K562 (cell line): Measurements from ENCODE around the gene RDH14. TPM values are rescaled to one million over a fixed set of nuclear protein-coding genes. Genes with fewer than 3 reads are reported as not detected.

ENCODE experiments used
- BCOR ChIP-seq: fragments of 450-650 bp; IDR thresholded peaks from 2 replicates; pipeline ENCODE4 v1.6.1; 2016
- CTBP1 ChIP-seq: fragments of 450-650 bp; IDR thresholded peaks from 2 replicates; pipeline ENCODE4 v1.6.1; 2016; ENCODE audit warnings: borderline replicate concordance
- HDAC1 ChIP-seq, 2 experiments: fragments of 450-650 bp; IDR thresholded peaks; 2 replicates each; pipeline ENCODE4 v1.6.1; 2016 to 2017; ENCODE audit warnings: inconsistent platforms in 1 of 2, mild to moderate bottlenecking in 1 of 2, moderate library complexity in 1 of 2
- HSF4 ChIP-seq: fragments of 250-450 bp; sonication (Bioruptor Pico); IDR thresholded peaks from 2 replicates; pipeline ENCODE4 v2.1.2; 2022; ENCODE audit warnings: mild to moderate bottlenecking, moderate library complexity, borderline replicate concordance
- MIER1 ChIP-seq: fragments of 450-650 bp; IDR thresholded peaks from 2 replicates; pipeline ENCODE4 v1.6.1; 2016; ENCODE audit warnings: antibody characterized with exemption, mild to moderate bottlenecking, low read depth
- MYBL2 ChIP-seq, 2 experiments: fragments of 450-650 bp in 1 of 2; sonication (generic) in 1 of 2; formaldehyde crosslinking in 1 of 2; IDR thresholded peaks; 2 replicates each; pipeline versions ENCODE4 v1.6.1 to v1.8.1; 2017 to 2022; ENCODE audit warnings: borderline replicate concordance in 1 of 2, inconsistent platforms in 1 of 2, low read depth in 1 of 2, mild to moderate bottlenecking in 1 of 2, missing genetic modification reagents in 1 of 2, moderate library complexity in 1 of 2
- NFE2 ChIP-seq: IDR thresholded peaks from 2 replicates; pipeline ENCODE4 v1.6.1; 2014; ENCODE audit warnings: antibody characterized with exemption, low read depth
- PHTF2 ChIP-seq: fragments of 250-450 bp; sonication (Bioruptor Pico); IDR thresholded peaks from 2 replicates; pipeline ENCODE4 v1.5.0; 2021; ENCODE audit warnings: mild to moderate bottlenecking
- PRPF4 ChIP-seq: fragments of 200-400 bp; formaldehyde crosslinking; IDR thresholded peaks from one replicate; pipeline ENCODE4 v1.6.1; 2017; ENCODE audit warnings: low read length, low read depth, mild to moderate bottlenecking; ENCODE audit not compliant: insufficient read depth, poor library complexity, severe bottlenecking
- PTRF ChIP-seq: fragments of 450-650 bp; IDR thresholded peaks from 2 replicates; pipeline ENCODE4 v1.6.1; 2016; ENCODE audit warnings: mild to moderate bottlenecking, missing genetic modification characterization, missing compliant biosample characterization
- RAD51 ChIP-seq: fragments of 450-650 bp; IDR thresholded peaks from 2 replicates; pipeline ENCODE4 v1.7.1; 2016; ENCODE audit warnings: low read depth, mild to moderate bottlenecking, borderline replicate concordance
- SAFB ChIP-seq: fragments of 200-400 bp; formaldehyde crosslinking; IDR thresholded peaks from 2 replicates; pipeline ENCODE4 v1.6.1; 2017; ENCODE audit warnings: low read depth, low read length, borderline replicate concordance
- SMARCB1 ChIP-seq: IDR thresholded peaks from 2 replicates; pipeline ENCODE4 v1.6.1; 2011; ENCODE audit warnings: improper control_type of control experiment, low read depth; ENCODE audit not compliant: insufficient read length
- TEAD1 ChIP-seq, 2 experiments: fragments of 450-650 bp in 1 of 2; sonication (generic) in 1 of 2; formaldehyde crosslinking; IDR thresholded peaks; 2 replicates each; pipeline versions ENCODE4 v1.4.0 to v1.8.0; 2020 to 2022; ENCODE audit warnings: mild to moderate bottlenecking in 2 of 2, missing genetic modification reagents in 1 of 2
- TFAM ChIP-seq: fragments of 250-450 bp; sonication (Bioruptor Pico); conservative IDR thresholded peaks from 2 replicates; pipeline ENCODE4 v1.5.0; 2021; ENCODE audit warnings: mild to moderate bottlenecking, moderate library complexity
- TRIM28 ChIP-seq: fragments of 450-650 bp; IDR thresholded peaks from 2 replicates; pipeline ENCODE4 v1.6.1; 2017
- polyA plus RNA-seq, 8 experiments: library from polyadenylated mRNA; depleted of rRNA in 4 of 8; stranded (reverse) in 5 of 8; unstranded in 3 of 8; fragments of >200 nt; fragmentation: Nextera tagmentation in 2 of 8; fragmentation: Illumina TruSeq in 1 of 8; extraction: Ambion mirVana in 2 of 8; extraction: Trizol in 1 of 8; gene quantifications; 2 replicates each; pipeline versions ENCODE4 v1.2.1 to v1.2.3, GENCODE V29; 2011 to 2014; ENCODE audit warnings: inconsistent platforms in 1 of 8, missing spikeins in 1 of 8
- total RNA-seq, 7 experiments: library from RNA; depleted of rRNA in 6 of 7; stranded (reverse); fragments of >200 nt in 6 of 7; fragmentation: Illumina TruSeq in 2 of 7; extraction: Trizol in 2 of 7; gene quantifications; 2 replicates each; pipeline versions ENCODE4 v1.2.1 to v1.2.3, GENCODE V29; 2011 to 2021; ENCODE audit warnings: low replicate concordance in 1 of 7
- TF ChIP-seq, protein P1 (sequence below): sonication (generic); formaldehyde crosslinking; IDR thresholded peaks from 2 replicates; pipeline ENCODE4 v1.8.1; 2023; ENCODE audit warnings: mild to moderate bottlenecking, missing genetic modification reagents
- TF ChIP-seq, protein P2 (sequence below): fragments of 250-450 bp; sonication (Bioruptor Pico); IDR thresholded peaks from 2 replicates; pipeline ENCODE4 v1.9.0; 2021; ENCODE audit warnings: mild to moderate bottlenecking, inconsistent platforms
- TF ChIP-seq, protein P3 (sequence below): sonication (generic); formaldehyde crosslinking; IDR thresholded peaks from 2 replicates; pipeline ENCODE4 v1.8.0; 2022; ENCODE audit warnings: mild to moderate bottlenecking, missing genetic modification reagents
- TF ChIP-seq, protein P4 (sequence below): sonication (generic); formaldehyde crosslinking; IDR thresholded peaks from 2 replicates; pipeline ENCODE4 v1.8.1; 2023; ENCODE audit warnings: mild to moderate bottlenecking, missing genetic modification reagents, moderate library complexity

The RDH14 gene
- total and polyA plus RNA-seq, 9 of the 15 experiments (the other 6 are each of a cell fraction or from before 2014, with no cell fraction given) = 6.7 to 26.2 (median 20.9) TPM

DNA sequence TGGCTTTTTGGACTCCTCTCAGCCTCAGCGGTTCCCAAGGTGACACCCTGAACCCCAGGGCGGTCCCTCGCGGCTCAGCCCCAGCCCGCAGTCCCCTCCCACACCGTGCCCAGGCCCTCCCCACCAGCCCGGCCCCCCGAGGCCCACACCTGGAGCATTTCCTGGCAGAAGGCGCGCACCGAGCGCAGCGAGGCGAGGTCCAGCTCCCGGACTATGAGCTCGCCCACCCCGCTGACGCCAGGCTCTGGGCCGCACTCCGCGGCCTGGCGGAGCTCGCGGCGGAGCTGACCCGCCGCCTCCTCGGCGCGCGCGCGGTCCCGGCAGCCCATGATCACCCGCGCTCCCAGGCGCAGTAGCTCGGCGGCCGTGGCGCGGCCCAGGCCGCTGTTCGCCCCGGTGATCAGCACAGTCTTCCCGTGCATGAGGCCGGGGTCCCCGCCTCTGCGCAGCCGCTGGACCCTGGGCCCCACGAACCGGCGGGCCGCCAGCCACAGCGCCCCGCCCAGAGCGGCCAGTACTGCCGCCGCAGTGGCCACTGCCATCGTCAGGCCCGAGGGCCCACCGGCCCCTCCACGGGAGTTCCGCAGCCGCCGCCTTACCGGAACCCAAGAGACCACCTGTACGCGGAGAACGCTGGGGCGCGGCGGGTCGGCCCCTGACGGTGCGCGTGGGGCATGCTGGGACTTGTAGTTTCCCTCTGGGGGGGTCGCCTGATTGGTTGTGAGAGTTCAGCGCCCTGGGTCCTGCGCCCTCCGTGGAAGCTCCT is at the start of gene RDH14 (continued):
- TF ChIP-seq, protein P1, sequence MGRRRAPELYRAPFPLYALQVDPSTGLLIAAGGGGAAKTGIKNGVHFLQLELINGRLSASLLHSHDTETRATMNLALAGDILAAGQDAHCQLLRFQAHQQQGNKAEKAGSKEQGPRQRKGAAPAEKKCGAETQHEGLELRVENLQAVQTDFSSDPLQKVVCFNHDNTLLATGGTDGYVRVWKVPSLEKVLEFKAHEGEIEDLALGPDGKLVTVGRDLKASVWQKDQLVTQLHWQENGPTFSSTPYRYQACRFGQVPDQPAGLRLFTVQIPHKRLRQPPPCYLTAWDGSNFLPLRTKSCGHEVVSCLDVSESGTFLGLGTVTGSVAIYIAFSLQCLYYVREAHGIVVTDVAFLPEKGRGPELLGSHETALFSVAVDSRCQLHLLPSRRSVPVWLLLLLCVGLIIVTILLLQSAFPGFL = no peak
- TF ChIP-seq, protein P2, sequence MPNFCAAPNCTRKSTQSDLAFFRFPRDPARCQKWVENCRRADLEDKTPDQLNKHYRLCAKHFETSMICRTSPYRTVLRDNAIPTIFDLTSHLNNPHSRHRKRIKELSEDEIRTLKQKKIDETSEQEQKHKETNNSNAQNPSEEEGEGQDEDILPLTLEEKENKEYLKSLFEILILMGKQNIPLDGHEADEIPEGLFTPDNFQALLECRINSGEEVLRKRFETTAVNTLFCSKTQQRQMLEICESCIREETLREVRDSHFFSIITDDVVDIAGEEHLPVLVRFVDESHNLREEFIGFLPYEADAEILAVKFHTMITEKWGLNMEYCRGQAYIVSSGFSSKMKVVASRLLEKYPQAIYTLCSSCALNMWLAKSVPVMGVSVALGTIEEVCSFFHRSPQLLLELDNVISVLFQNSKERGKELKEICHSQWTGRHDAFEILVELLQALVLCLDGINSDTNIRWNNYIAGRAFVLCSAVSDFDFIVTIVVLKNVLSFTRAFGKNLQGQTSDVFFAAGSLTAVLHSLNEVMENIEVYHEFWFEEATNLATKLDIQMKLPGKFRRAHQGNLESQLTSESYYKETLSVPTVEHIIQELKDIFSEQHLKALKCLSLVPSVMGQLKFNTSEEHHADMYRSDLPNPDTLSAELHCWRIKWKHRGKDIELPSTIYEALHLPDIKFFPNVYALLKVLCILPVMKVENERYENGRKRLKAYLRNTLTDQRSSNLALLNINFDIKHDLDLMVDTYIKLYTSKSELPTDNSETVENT (CRISPR knock-in tag) = peak; percentile 63; the same call in 1 of the 2 replicates
- TF ChIP-seq, protein P3, sequence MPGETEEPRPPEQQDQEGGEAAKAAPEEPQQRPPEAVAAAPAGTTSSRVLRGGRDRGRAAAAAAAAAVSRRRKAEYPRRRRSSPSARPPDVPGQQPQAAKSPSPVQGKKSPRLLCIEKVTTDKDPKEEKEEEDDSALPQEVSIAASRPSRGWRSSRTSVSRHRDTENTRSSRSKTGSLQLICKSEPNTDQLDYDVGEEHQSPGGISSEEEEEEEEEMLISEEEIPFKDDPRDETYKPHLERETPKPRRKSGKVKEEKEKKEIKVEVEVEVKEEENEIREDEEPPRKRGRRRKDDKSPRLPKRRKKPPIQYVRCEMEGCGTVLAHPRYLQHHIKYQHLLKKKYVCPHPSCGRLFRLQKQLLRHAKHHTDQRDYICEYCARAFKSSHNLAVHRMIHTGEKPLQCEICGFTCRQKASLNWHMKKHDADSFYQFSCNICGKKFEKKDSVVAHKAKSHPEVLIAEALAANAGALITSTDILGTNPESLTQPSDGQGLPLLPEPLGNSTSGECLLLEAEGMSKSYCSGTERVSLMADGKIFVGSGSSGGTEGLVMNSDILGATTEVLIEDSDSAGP (CRISPR knock-in tag) = no peak
- TF ChIP-seq RAD51 = no peak
- no peak for TF ChIP-seq MIER1
- no peak for TF ChIP-seq SMARCB1
- TF ChIP-seq PTRF (tag) = no peak
- TF ChIP-seq MYBL2 (IDR thresholded peaks at IDR 0.05; ENCODE audit: low read depth) = no peak
- TF ChIP-seq MYBL2 (CRISPR knock-in tag; IDR thresholded peaks at IDR 0.05; ENCODE audit: borderline replicate concordance) = no peak
- no peak for TF ChIP-seq PRPF4
- no peak for TF ChIP-seq TFAM (CRISPR knock-in tag)
- no peak for TF ChIP-seq SAFB
- no peak for TF ChIP-seq HSF4
- TF ChIP-seq BCOR = no peak
- no peak for TF ChIP-seq NFE2
- no peak for TF ChIP-seq HDAC1 (IDR thresholded peaks at IDR 0.05)
- TF ChIP-seq, protein P4, sequence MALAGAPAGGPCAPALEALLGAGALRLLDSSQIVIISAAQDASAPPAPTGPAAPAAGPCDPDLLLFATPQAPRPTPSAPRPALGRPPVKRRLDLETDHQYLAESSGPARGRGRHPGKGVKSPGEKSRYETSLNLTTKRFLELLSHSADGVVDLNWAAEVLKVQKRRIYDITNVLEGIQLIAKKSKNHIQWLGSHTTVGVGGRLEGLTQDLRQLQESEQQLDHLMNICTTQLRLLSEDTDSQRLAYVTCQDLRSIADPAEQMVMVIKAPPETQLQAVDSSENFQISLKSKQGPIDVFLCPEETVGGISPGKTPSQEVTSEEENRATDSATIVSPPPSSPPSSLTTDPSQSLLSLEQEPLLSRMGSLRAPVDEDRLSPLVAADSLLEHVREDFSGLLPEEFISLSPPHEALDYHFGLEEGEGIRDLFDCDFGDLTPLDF = peak; percentile 61; the same call in 1 of the 2 replicates
- no peak for TF ChIP-seq TRIM28
- TF ChIP-seq TEAD1 (CRISPR knock-in tag; IDR thresholded peaks at IDR 0.05) = peak in 1 of 2 experiments; percentile 66; a peak in 2 of 4 replicates
- no peak for TF ChIP-seq PHTF2 (CRISPR knock-in tag)
- TF ChIP-seq CTBP1 = peak; percentile 74; the same call in 1 of the 2 replicates
